Osteocyte (in vitro differentiated cells): ENCODE results near the gene FCAMR. TPM values are rescaled to one million over a fixed set of nuclear protein-coding genes. Genes with fewer than 3 reads are reported as not detected.

Source experiments
- DNase-seq: peaks from one replicate; pipeline ENCODE4 v3.0.0; 2021; ENCODE audit warnings: mixed read lengths; ENCODE audit not compliant: unreplicated experiment; ENCODE audit errors: extremely low spot score
- H3K27ac Mint-ChIP-seq: one replicate; pipeline ENCODE4 v1.8.0; 2021; ENCODE audit warnings: mild to moderate bottlenecking, mixed read lengths; ENCODE audit not compliant: unreplicated experiment
- H3K27me3 Mint-ChIP-seq: one replicate; pipeline ENCODE4 v1.8.0; 2021; ENCODE audit warnings: mixed read lengths; ENCODE audit not compliant: unreplicated experiment
- H3K36me3 Mint-ChIP-seq: one replicate; pipeline ENCODE4 v1.8.0; 2021; ENCODE audit warnings: mixed read lengths; ENCODE audit not compliant: unreplicated experiment
- H3K4me1 Mint-ChIP-seq: one replicate; pipeline ENCODE4 v1.8.0; 2021; ENCODE audit warnings: mixed read lengths; ENCODE audit not compliant: unreplicated experiment
- H3K4me3 Mint-ChIP-seq: one replicate; pipeline ENCODE4 v1.8.0; 2021; ENCODE audit warnings: mild to moderate bottlenecking, moderate library complexity, mixed read lengths; ENCODE audit not compliant: unreplicated experiment
- H3K9me3 Mint-ChIP-seq: one replicate; pipeline ENCODE4 v1.8.0; 2021; ENCODE audit warnings: mixed read lengths; ENCODE audit not compliant: unreplicated experiment
- CTCF ChIP-seq: fragments of 200-600 bp; sonication (generic); IDR thresholded peaks from 2 replicates; pipeline ENCODE4 v1.5.0; 2021; ENCODE audit warnings: antibody characterized with exemption, mild to moderate bottlenecking, moderate library complexity
- total RNA-seq: library from RNA; stranded (reverse); gene quantifications from 2 replicates; pipeline ENCODE4 v1.2.1, GENCODE V29; 2021

Gene FCAMR
- total RNA-seq, 1 donor from 2014 or later: not detected

DNA sequence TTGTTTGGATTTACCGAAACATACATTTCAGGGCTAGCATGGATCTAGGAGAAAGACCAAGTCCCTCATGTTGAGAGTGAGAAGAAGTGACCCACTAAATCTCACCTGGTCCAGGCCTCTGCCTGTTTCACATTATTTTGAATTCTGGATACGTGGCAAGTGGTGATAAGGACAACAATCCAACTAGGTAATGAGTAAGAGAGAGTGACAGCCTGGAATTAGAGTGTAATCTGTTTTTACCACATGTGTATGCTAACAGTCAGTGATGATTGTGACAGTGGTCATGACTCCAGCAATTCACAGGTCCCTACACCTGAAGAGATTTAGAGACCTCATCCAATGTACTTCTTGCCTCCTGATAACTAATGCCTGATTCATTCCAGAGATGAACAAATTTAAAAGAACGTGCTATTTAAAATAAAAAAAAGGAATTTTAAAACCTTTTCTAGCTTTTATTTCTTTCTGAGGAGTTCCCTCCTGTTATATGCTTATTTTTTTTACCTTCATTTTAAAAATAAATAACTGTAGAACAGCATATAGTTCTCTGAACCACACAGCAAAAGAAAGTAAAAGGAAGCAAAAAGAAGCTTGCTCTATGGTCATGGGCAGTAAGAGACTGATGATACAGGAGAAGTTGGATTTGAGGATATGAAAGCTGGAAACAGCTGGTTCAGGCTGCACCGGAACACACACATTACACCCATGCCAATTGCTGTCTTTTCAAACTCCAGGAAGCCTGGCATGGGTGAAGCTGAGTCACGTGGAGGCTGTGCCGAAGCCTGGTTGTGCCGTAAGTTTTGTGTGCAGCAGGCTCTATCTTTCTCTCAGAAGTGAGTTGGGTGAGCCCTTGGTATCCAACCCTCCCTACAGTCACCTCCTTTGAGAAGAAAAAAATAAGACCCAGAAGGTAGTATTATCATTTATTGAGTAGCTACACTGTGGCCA is 47.6 kb upstream of the FCAMR start:
- Mint-ChIP-seq H3K9me3 (no peaks in the 10 kb centered on the region), H3K36me3 (no peaks in the 10 kb centered on the region), H3K4me1 (no peaks in the 10 kb centered on the region), H3K27ac (no peak overlapping the region), H3K4me3 (no peak overlapping the region), H3K27me3 (peaks cover 17% of the 10 kb centered on the region)
- no peak for TF ChIP-seq CTCF
- DNase-seq: no peak

GRCh38 chr1:207015791-207016190 is 45.5 kb upstream of the FCAMR start:
- no peak overlapping the region for H3K4me3 Mint-ChIP-seq
- no peak for TF ChIP-seq CTCF
- no peaks in the 10 kb centered on the region for H3K9me3 Mint-ChIP-seq
- H3K4me1 Mint-ChIP-seq: no peaks in the 10 kb centered on the region
- no peaks in the 10 kb centered on the region for H3K36me3 Mint-ChIP-seq
- H3K27me3 Mint-ChIP-seq: peaks cover 34% of the 10 kb centered on the region
- no peak for DNase-seq
- no peak overlapping the region for H3K27ac Mint-ChIP-seq

DNA sequence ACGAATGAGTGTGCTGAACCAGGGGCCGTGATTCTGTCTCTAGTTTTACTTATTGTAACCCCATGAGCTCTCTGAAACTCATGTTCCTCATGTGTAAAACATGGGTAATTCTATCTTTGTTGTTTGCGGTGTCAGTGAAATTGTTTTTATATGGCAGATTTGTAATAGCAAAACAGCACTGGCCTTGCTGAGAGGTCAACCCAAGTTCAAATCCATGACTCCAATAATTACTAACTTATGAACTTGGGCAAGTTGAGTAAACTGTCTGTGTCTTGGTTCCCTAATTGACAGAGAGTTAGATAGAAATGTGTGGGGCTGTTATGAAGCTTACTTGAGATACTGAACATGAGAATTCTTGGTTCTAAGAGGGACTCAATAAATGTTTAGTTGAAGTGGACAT is 44.5 kb upstream of the FCAMR start:
- H3K27me3 Mint-ChIP-seq: peaks cover 37% of the 10 kb centered on the region

DNA sequence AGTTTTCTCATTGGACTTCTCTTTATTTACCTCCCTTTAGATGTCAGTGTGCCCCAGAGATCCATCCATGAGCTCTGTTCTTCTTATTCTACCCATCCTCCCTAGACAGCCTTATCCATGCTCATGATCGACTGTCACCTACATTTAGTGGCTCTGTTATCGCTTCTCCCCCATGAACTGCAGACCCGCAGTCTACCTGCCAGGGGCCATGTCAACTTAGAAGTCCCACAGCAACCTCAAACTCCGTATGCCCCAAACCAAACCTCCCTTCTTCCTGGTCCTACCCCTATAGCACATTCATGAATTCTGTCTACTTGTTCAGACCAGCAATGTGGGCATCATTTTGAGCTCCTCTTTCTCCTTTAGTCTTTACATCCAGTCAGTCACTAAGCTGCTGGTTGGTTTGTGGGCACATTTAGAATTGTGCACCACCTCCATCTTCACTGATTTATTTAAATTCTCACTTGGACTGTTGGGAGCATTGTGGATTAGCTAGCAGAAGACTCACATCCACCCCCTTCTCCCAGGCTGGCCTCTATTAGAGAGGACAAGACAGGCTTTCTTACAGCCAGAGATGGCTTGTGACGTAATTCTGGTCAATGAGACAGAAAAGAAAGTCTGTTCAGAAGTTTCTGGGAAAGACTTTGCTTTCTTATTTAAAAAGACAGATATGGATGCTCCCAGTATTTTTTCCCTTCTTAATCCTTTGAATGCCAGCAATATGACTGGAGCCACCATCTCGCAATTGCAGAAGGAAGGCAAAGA is 43.2 kb upstream of the FCAMR start:
- Mint-ChIP-seq H3K27ac (no peak overlapping the region), H3K4me1 (no peaks in the 10 kb centered on the region), H3K36me3 (no peaks in the 10 kb centered on the region), H3K9me3 (no peaks in the 10 kb centered on the region), H3K27me3 (peaks cover 37% of the 10 kb centered on the region), H3K4me3 (no peak overlapping the region)
- no peak for TF ChIP-seq CTCF
- DNase-seq: no peak

More for the DNA sequence above, 44.5 kb upstream of the FCAMR start:
- no peak for DNase-seq
- Mint-ChIP-seq H3K4me1 (no peaks in the 10 kb centered on the region), H3K9me3 (no peaks in the 10 kb centered on the region), H3K36me3 (no peaks in the 10 kb centered on the region), H3K4me3 (no peak overlapping the region), H3K27ac (no peak overlapping the region)
- TF ChIP-seq CTCF: no peak

- DNase-seq: no peak
- H3K4me1 Mint-ChIP-seq: peaks cover 4% of the 10 kb centered on the region
- TF ChIP-seq CTCF: no peak
- H3K36me3 Mint-ChIP-seq: no peaks in the 10 kb centered on the region
- H3K4me3 Mint-ChIP-seq: no peak overlapping the region
- H3K27ac Mint-ChIP-seq: no peak overlapping the region
- H3K27me3 Mint-ChIP-seq: peaks cover 37% of the 10 kb centered on the region
- H3K9me3 Mint-ChIP-seq: no peaks in the 10 kb centered on the region
Measured at GRCh38 chr1:207010726-207011125, 40.5 kb upstream of the FCAMR start.
